Osteoblast (primary cell): Measurements from ENCODE around the gene NKX2-1. TPM values are rescaled to one million over a fixed set of nuclear protein-coding genes. Genes with fewer than 3 reads are reported as not detected.
A peak's percentile ranks its signal among the peaks of the same experiment; 100 is the strongest.

Experiments
- DNase-seq: peaks from one replicate; pipeline ENCODE4 v3.0.0; 2011; ENCODE audit warnings: low spot score, mixed read lengths; ENCODE audit not compliant: insufficient read length; ENCODE audit errors: missing footprints
- H2AFZ ChIP-seq: 2 replicates; pipeline ENCODE4 v1.6.0; 2011; ENCODE audit warnings: mild to moderate bottlenecking, low read length
- H3K27ac ChIP-seq: 2 replicates; pipeline ENCODE4 v1.5.1; 2011; ENCODE audit warnings: mild to moderate bottlenecking, low read depth, low read length, moderate library complexity
- H3K27me3 ChIP-seq: 2 replicates; pipeline ENCODE4 v1.6.0; 2012; ENCODE audit warnings: mild to moderate bottlenecking, control low read depth, inconsistent platforms, low read length, moderate library complexity; ENCODE audit not compliant: insufficient read depth
- H3K36me3 ChIP-seq: 2 replicates; pipeline ENCODE4 v1.5.1; 2011; ENCODE audit warnings: mild to moderate bottlenecking, low read length, control low read depth, moderate library complexity; ENCODE audit not compliant: insufficient read depth
- H3K4me1 ChIP-seq: 2 replicates; pipeline ENCODE4 v1.5.1; 2011; ENCODE audit warnings: mild to moderate bottlenecking, low read length, control low read depth, moderate library complexity; ENCODE audit not compliant: insufficient read depth
- H3K4me2 ChIP-seq: 2 replicates; pipeline ENCODE4 v1.6.0; 2011; ENCODE audit warnings: mild to moderate bottlenecking, low read length; ENCODE audit not compliant: insufficient read depth
- H3K4me3 ChIP-seq: fragments of 200-600 bp; sonication (generic); 3 replicates; pipeline ENCODE4 v1.5.1; 2012; ENCODE audit warnings: mild to moderate bottlenecking, low read length, inconsistent platforms; ENCODE audit not compliant: insufficient read depth
- H3K79me2 ChIP-seq: 2 replicates; pipeline ENCODE4 v1.6.0; 2012; ENCODE audit warnings: mild to moderate bottlenecking, low read length, control low read depth, inconsistent platforms; ENCODE audit not compliant: insufficient read depth
- H3K9me3 ChIP-seq: 2 replicates; pipeline ENCODE4 v1.5.1; 2011; ENCODE audit warnings: low read depth, low read length, control low read depth
- H4K20me1 ChIP-seq: 2 replicates; pipeline ENCODE4 v1.6.0; 2012; ENCODE audit warnings: mild to moderate bottlenecking, low read length, control low read depth; ENCODE audit not compliant: insufficient read depth
- total RNA-seq: library from RNA; depleted of rRNA; stranded (reverse); fragments of >200 nt; gene quantifications from 2 replicates; pipeline ENCODE4 v1.2.3, GENCODE V29; 2012
- TF ChIP-seq, protein P1 (sequence below): IDR thresholded peaks from 2 replicates; pipeline ENCODE4 v1.5.1; 2011; ENCODE audit warnings: mild to moderate bottlenecking, low read depth, low read length, moderate library complexity; ENCODE audit errors: extremely low read depth

Gene NKX2-1
- total RNA-seq, 1 donor: not detected

DNA sequence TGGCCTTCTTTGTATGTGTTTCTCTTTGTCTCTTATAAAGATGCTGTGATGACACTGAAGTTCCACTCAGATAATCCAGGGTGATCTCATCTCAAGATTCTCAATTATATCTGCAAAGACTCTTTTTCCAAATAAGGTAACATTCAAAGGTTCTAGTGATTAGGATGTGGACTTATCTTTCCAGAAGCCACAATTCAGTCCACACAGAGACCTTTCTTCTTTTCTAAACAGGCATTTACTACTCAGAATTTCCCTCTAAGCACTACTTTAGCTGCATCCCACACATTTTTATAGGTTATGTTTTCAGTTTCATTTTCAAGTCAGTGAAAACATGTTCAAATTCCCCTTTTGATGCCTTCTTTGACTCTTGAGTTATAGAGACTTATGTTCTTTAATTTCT is 9.0 kb upstream of the NKX2-1 start:
- H3K4me3 ChIP-seq: no peak overlapping the region
- DNase-seq: no peak
- H3K27me3 ChIP-seq: peaks cover 28% of the 10 kb centered on the region
- no peaks in the 10 kb centered on the region for H4K20me1 ChIP-seq
- H3K27ac ChIP-seq: no peak overlapping the region
- H2AFZ ChIP-seq: no peak overlapping the region
- no peak overlapping the region for H3K4me2 ChIP-seq
- no peaks in the 10 kb centered on the region for H3K36me3 ChIP-seq
- H3K9me3 ChIP-seq: no peaks in the 10 kb centered on the region
- TF ChIP-seq, protein P1, sequence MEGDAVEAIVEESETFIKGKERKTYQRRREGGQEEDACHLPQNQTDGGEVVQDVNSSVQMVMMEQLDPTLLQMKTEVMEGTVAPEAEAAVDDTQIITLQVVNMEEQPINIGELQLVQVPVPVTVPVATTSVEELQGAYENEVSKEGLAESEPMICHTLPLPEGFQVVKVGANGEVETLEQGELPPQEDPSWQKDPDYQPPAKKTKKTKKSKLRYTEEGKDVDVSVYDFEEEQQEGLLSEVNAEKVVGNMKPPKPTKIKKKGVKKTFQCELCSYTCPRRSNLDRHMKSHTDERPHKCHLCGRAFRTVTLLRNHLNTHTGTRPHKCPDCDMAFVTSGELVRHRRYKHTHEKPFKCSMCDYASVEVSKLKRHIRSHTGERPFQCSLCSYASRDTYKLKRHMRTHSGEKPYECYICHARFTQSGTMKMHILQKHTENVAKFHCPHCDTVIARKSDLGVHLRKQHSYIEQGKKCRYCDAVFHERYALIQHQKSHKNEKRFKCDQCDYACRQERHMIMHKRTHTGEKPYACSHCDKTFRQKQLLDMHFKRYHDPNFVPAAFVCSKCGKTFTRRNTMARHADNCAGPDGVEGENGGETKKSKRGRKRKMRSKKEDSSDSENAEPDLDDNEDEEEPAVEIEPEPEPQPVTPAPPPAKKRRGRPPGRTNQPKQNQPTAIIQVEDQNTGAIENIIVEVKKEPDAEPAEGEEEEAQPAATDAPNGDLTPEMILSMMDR: no peak
- no peaks in the 10 kb centered on the region for H3K4me1 ChIP-seq
- no peaks in the 10 kb centered on the region for H3K79me2 ChIP-seq

DNA sequence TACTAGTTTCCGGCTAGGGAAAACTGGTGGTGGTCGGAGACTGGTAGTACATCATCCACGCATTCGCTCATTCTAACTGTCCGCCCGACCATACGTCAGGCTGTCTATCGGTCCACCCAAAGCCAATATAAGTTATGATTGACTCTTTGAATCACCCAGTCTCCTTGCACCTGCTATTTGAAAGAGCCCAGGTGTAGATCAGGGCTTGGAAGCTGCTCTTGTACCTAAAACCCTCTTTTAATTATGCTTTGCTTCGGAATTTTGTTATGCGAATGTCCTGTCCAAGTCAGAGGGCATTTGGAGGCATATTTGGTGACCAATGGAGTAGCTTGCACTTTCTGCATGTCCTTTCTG is 5.7 kb upstream of the NKX2-1 start:
- H3K4me2 ChIP-seq: no peak overlapping the region
- no peak overlapping the region for H3K4me3 ChIP-seq
- H3K79me2 ChIP-seq: no peaks in the 10 kb centered on the region
- no peaks in the 10 kb centered on the region for H3K4me1 ChIP-seq
- H2AFZ ChIP-seq: no peak overlapping the region
- no peaks in the 10 kb centered on the region for H3K9me3 ChIP-seq
- no peaks in the 10 kb centered on the region for H4K20me1 ChIP-seq
- TF ChIP-seq, protein P1: no peak
- H3K27ac ChIP-seq: no peak overlapping the region
- H3K27me3 ChIP-seq: peaks cover 62% of the 10 kb centered on the region
- no peaks in the 10 kb centered on the region for H3K36me3 ChIP-seq
- DNase-seq: no peak

DNA sequence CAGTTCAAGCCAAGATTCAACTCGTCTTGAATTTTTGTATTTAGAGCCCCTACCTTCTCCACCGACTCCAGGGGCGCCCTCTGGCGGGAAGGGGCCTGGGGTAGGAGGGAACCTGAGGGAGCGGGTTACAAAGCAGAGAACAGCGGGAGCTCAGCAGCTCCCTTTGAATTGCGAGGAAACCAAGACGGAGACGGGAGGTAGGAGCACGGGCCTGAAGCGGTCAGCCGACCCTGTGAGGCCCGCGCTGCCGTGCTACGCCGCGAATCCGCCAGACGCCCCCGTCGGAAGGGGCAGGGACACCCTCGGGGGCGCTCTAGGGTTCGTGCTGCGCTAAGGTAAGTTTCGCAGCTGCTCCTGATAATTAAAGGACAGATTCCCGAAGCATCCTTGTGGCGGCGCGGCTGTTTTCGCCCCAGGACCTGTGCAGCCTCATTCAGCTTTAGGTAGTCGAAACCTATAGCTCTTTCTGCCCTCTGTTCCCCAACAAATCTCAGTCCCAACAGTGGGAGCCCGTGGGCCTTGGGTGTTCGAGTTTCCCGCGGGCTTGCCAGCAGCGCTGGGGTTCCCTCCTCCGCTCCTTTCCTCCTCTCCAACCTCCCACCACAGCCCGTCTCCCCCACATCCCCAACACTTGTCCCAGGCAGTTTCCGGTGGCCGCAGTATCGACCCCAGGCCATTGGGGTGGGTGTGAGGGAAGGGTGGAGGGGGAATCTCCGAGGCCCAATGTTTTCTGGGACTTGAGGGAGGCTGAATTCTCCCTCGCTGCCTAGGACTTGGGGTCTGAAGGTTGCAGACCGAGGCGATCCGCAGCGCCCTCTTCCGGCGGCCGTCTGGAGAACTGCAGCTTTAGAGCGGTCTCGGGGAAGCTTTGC is 5.1 kb upstream of the NKX2-1 start:
- Histone ChIP-seq H3K27me3 (peaks cover 66% of the 10 kb centered on the region), H3K4me1 (no peaks in the 10 kb centered on the region), H4K20me1 (no peaks in the 10 kb centered on the region), H2AFZ (no peak overlapping the region), H3K79me2 (no peaks in the 10 kb centered on the region), H3K4me2 (no peak overlapping the region), H3K9me3 (no peaks in the 10 kb centered on the region), H3K4me3 (no peak overlapping the region), H3K36me3 (no peaks in the 10 kb centered on the region), H3K27ac (no peak overlapping the region)
- no peak for DNase-seq
- TF ChIP-seq, protein P1: peak; percentile 49

DNA sequence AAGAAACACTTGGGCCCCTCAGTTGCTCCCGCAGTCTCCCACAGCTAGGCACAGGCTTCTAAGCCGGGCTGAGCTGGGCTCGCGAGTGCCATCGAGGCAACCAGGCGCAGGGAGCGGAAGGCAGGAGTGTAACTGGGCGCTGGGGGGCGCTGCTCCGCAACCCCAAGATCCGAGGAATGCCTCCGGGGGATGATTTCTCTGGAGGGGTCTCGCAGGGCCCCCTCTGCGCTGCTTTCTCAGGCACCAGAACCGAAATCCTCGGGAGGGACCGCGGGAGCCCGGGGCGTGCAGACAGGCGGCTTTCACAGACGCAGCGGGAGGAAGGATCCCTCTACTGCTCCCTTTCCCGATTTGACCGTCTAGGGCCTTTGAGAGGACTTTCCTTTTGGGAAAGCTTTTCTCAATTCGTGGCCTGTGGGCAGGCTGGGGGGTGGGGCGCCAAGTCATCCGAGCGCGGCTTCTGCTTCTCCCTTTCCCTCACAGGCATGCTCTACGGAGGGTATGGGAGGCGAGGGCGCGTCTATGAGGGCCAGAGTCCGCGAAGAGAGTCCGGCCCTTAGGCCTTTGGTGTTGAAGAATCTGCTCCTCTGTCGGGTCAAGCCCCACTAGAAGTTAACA is 4.3 kb upstream of the NKX2-1 start:
- Histone ChIP-seq H3K9me3 (no peaks in the 10 kb centered on the region), H2AFZ (no peak overlapping the region), H3K4me2 (no peak overlapping the region), H3K27ac (no peak overlapping the region), H3K36me3 (no peaks in the 10 kb centered on the region), H3K27me3 (peaks cover 74% of the 10 kb centered on the region), H4K20me1 (no peaks in the 10 kb centered on the region), H3K79me2 (no peaks in the 10 kb centered on the region), H3K4me3 (no peak overlapping the region), H3K4me1 (no peaks in the 10 kb centered on the region)
- TF ChIP-seq, protein P1: no peak
- no peak for DNase-seq
